GM11168 (cell line): Measurements from ENCODE around the gene CADM2.
"Not testable (repeated sequence)": the region's sequence is repeated elsewhere in the genome, so short reads cannot be mapped to it uniquely, and the experiment has no call there.

ENCODE experiments used
- in situ Hi-C: fragments of 300-500 bp; cut with MboI; formaldehyde crosslinking; loops from one replicate; pipeline ENCODE4 v1.12.0; 2022; ENCODE audit warnings: low sequenced_read_pairs; ENCODE audit not compliant: unreplicated experiment

CADM2 gene

DNA sequence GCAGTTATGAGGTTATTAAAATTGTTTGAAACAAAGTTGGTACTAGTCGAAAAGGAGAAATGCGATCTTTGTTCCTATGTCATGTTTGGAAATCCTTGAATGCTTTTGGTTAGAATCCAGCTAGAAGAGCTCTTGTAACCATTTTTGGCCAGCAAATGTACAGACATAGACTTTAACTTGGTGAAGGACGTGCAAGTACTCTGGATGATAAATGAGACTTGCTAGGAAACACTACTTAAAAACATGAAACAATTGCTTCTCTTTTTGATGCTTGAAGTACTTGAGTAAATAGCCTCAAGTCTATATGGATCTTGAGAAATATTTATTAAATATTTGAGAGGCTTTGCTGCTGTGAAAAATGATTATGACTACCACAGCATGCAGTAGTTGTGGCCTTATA is 95.8 kb downstream of the CADM2 start:
- in situ Hi-C loops = no loop called here

GRCh38 chr3:85068911-85069310 is 110.1 kb downstream of the CADM2 start:
- in situ Hi-C loops = no loop called here

DNA sequence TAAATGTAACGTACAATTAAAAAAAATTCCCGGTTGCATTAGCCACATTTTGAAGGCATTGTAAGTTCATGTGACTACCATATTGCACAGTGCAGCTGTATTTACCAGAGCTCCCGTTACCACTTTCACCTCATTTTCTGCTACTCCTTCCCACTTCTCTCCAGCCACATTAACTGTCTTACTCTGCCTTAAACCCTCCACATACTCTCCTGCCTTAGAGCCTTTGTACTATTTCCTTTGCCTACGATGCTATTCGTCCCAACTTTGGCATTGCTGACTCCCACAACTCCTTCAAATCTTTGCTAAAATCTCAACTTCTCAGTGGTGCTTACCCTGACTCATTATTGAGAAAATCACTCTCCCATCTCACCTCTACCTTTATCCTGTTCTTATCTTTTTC is 115.2 kb downstream of the CADM2 start:
- in situ Hi-C loops = no loop called here

DNA sequence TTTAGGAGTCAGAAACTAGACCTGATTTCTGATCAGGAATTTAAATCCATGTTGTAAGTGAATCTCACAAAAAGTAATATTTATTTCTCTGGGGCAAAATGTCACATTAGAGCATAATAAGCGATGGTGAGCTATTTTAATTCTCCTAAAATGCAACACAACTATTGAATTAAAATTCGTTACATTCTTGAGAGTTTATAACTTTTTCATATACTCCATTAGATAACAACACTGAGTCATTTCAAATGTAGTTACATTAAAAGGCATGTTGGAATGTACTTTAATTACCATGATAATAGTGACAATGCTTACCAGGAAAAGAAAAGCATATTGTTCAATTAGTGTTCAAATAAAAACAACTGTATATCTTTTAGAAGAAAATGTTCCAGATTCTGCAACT is 116.9 kb downstream of the CADM2 start:
- in situ Hi-C loops = no loop called here

DNA sequence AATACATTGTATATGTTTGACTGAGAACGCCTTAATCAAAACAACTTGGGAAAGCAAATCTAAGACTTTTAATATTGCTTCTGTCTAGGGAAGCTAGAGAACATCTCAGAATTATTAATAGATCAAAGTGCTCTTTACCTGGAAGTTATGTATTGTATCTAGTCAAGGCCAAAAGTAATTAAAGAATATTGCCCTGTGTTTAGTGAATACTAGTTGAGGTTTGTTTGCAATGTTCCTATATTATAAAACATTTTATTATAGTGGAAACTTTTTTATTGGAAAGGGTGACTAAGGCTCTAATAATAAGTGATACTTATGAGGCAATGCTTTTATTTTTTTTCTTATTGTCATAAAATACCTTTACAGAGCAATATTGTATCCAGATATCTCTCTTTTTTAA is 118.2 kb downstream of the CADM2 start:
- in situ Hi-C loops = no loop called here

- in situ Hi-C loops = no loop called here
These were observed 122.6 kb downstream of the CADM2 start for GRCh38 chr3:85081191-85081906.

GRCh38 chr3:85090495-85090894 is 131.7 kb downstream of the CADM2 start:
- in situ Hi-C loops = no loop called here

GRCh38 chr3:85100316-85100715 is 141.5 kb downstream of the CADM2 start:
- in situ Hi-C loops = no loop called here

DNA sequence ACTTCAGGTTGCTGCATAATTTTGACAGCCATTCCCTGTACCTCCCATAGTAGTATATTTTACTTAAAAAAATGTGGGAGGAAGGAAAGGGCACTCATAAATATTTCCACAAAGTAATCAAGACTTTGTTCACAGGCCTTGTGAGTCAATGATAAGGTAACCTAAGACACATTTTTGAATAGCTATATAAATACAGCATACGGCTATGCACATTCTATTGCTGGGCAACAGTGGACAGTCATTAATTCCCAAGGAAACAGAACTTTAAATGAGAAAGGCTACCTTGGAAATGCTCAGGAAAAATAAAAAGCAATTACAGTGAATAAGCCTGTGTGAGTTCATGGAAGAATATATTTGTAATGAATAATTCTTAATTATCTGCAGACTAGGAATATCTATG is 144.0 kb downstream of the CADM2 start:
- in situ Hi-C loops = no loop called here

DNA sequence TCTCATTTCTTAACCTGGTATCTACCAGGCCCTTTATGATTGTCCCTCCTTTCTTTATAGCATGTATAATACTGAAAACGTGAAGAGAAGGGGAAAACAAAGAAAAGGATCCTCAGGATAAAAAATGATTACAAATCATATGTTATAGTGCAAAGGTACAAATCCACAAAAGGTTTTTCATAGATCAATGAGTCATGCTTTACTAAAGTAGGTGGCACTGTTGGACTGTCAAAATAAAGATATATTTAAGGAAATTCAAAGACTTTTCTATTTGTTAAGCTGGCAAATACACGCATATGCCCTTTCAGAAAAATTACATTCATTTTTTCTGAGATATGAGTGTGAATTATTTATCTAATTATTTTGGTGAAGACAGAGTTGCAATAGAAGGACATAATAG is 151.6 kb downstream of the CADM2 start:
- in situ Hi-C loops = no loop called here

DNA sequence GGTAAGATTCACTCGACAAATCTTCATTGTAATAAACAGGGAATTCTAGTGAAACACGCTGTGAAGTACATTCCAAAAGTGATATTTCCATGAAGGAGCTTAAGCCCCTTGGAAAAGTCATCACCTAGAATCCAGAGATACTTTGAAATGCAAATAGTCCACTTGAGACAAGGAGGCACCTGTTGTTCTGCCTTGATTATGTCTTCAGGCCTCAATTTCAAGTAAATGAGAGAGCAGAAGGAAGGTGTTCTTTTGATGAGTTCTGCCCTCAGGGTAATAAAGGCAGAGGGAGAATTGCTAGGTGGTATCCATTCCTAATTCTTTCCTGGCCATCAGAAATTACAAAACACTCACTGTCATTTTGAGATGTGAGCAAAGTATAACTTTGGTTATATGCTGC is 162.1 kb downstream of the CADM2 start:
- in situ Hi-C loops = no loop called here

GRCh38 chr3:85132864-85133263 is 174.1 kb downstream of the CADM2 start:
- in situ Hi-C loops = not testable (repeated sequence)

GRCh38 chr3:85133691-85134420 is 175.1 kb downstream of the CADM2 start:
- in situ Hi-C loops = not testable (repeated sequence)

DNA sequence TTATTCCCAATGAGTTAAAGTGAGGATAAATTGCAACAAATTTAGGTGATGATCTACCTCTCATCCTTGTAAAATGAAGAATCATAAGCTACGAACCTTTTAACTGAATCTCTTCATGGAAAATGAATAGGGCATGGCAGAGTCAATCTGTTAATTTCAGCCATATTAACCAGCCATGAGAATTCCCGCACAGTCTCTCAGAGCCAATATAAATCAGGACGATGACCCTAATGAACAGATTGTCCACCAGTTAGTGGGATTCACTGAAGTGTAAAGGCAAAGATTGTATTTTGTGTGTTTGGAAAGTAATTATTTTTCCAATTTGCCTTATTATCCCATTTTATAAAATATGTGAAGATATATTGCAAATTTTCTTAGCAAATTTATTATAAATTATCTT is 183.8 kb downstream of the CADM2 start:
- in situ Hi-C loops = no loop called here

DNA sequence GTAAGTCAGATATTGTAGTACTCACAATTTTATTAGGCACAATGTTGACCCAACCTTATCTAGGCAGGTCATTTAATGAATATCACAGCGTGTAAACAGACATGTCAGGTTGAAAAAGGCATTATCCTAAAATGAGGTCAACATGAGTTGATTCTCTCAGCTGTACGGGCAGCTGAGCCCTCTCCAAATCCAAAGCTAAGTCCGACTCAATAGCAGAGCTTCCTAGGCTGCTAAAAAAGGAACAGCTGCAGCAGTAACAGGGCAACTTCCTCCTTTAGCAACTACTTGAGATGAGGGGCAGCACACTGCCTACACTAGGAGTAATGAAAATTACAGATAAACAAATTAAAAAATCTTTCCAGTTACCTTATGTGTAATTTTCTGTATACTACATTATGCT is 189.2 kb downstream of the CADM2 start:
- in situ Hi-C loops = no loop called here

GRCh38 chr3:85151555-85151954 is 192.8 kb downstream of the CADM2 start:
- in situ Hi-C loops = no loop called here

DNA sequence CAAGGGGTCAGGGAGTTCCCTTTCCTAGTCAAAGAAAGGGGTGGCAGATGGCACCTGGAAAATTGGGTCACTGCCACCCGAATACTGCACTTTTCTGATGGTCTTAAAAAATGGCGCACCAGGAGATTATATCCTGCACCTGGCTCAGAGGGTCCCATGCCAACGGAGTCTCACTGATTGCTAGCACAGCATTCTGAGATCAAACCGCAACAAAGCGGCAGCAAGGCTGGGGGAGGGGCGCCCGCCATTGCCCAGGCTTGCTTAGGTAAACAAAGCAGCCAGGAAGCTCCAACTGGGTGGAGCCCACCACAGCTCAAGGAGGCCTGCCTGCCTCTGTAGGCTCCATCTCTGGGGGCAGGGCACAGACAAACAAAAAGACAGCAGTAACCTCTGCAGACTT is 194.5 kb downstream of the CADM2 start:
- in situ Hi-C loops = not testable (repeated sequence)

DNA sequence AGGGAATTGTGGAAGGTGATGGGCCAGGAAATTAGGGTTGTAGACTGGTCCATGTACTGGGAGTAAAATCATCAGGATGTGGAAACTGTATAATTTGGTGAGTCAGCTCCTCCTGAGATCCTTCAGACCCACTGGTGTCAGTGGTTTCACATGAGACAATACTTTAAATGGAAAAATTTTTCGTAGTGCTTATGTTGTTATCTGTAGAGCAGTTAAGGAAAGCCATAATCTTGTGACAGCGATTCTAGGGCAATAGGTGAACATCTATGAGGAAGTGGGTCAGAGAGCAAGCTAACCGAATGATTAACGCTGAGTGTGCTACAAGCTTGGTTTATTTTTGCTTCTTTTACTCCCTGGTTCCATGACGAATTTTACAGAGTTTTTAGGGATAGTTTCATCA is 200.6 kb downstream of the CADM2 start:
- in situ Hi-C loops = no loop called here

DNA sequence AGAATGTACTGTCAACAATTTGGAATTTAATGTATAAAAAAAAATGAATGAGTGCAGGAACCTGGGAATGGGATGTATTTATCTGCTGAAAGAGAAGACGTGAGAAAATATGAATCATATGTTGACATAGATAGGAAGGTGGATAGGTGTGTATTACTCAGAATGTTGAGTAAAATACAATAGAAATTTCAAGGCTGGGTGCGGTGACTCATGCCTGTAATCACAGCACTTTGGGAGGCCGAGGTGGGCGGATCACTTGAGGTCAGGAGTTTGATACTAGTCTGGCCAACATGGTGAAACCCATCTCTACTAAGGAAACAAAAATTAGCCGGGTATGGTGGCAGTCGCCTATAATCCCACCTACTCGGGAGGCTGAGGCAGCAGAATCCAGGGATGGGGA is 202.8 kb downstream of the CADM2 start:
- in situ Hi-C loops = no loop called here

DNA sequence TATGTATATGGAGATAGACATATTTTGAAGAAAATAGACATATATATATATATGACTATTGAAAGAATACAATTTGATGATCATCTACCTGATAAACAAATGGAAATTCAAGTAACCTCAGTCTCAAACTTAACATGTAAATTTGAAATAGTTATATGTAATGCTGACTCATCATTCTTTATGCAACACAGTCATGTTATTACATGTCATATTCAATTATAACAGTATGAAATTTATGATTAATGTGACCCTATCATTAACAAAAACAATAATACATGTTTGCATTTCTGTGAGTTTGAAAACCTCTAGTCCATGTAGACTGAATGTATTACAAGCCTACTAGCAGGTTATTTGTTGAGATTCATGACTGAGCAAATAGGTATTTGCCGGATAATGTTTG is 204.1 kb downstream of the CADM2 start:
- in situ Hi-C loops = no loop called here

- in situ Hi-C loops = no loop called here
These were observed 205.6 kb downstream of the CADM2 start for GRCh38 chr3:85164436-85164835.

DNA sequence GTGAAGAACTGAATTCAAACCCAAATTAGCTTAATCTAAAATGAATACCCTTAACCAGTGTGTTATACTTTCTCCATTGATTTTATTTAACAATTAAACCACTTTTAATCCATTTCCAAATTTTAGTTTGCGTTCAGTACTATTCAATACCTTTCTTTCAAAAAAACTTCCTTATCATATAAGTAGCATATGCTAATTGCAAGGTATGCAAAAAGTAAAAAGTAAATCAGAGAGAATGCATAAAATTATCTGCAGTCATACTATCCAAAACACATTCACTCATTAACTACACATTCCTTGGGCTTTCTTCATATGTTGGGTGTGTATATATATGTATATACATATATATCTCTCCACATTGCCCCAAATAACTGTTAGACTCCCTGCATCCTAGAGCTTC is 208.8 kb downstream of the CADM2 start:
- in situ Hi-C loops = no loop called here
